ENCODE data around the gene MX1. TPM values are rescaled to one million over a fixed set of nuclear protein-coding genes. Genes with fewer than 3 reads are reported as not detected.

The MX1 gene
- polyA plus RNA-seq, 3 donors, result 42.7 to 73.3 (median 60.5) TPM

GRCh38 chr21:41428847-41429246 is 2.8 kb downstream of the MX1 start:
- peaks cover 4% of the 10 kb centered on the region for H4K20me1 ChIP-seq (ENCODE audit: insufficient read depth, low read length)
- 100% methylated on average over 4 of the region's 6 CpGs for WGBS (ENCODE audit: insufficient coverage)

GRCh38 chr21:41429305-41429704 is 3.3 kb downstream of the MX1 start:
- Histone ChIP-seq H3K9ac (ENCODE audit: insufficient read depth, low read length, poor library complexity, severe bottlenecking) (no peak overlapping the region), H2AFZ (ENCODE audit: insufficient read depth, low read depth, low read length, poor library complexity, severe bottlenecking) (no peak overlapping the region), H3K4me1 (ENCODE audit: control insufficient read depth in 1 of 2, insufficient read depth in 2 of 2, low read length in 2 of 2) (peaks cover 18 to 27% of the 10 kb centered on the region in 2 donors), H3K9me3 (replicated peaks in 1 of 2; ENCODE audit: control insufficient read depth in 1 of 2, insufficient read depth in 1 of 2, low read length in 2 of 2) (no peaks in the 10 kb centered on the region), H4K20me1 (ENCODE audit: insufficient read depth, low read length) (peaks cover 4% of the 10 kb centered on the region), H3K36me3 (replicated peaks in 1 of 2; ENCODE audit: control insufficient read depth in 1 of 2, insufficient read depth in 2 of 2, low read length in 2 of 2) (peaks cover 54 to 63% of the 10 kb centered on the region in 2 donors), H3K27ac (ENCODE audit: low read depth in 1 of 2, low read length in 2 of 2) (no peak overlapping the region), H3K4me3 (replicated peaks in 1 of 3; ENCODE audit: low read depth in 2 of 3, low read length in 3 of 3) (no peak overlapping the region), H3K4me2 (replicated peaks; ENCODE audit: extremely low read depth, low read length, poor library complexity, severe bottlenecking) (no peak overlapping the region), H3K79me2 (ENCODE audit: insufficient read depth, low read length) (no peaks in the 10 kb centered on the region), H3K27me3 (ENCODE audit: control insufficient read depth in 2 of 2, insufficient read depth in 2 of 2, low read length in 2 of 2) (peaks cover 0 to 7% of the 10 kb centered on the region in 2 donors)
- TF ChIP-seq CTCF (IDR thresholded peaks at IDR 0.05), result no peak
- Mint-ChIP-seq H3K36me3 (peaks cover 61 to 72% of the 10 kb centered on the region in 2 donors), H3K4me3 (no peak overlapping the region), H3K27me3 (ENCODE audit: low read depth in 3 of 3) (peaks cover 2 to 16% (median 12%) of the 10 kb centered on the region in 3 donors), H3K4me1 (peaks cover 39% of the 10 kb centered on the region), H3K27ac (no peak overlapping the region), H3K9me3 (peaks cover 0 to 6% (median under 1%) of the 10 kb centered on the region in 7 donors)
- DNase-seq, result no peak
- 100% methylated on average over 1 of the region's 3 CpGs for WGBS (ENCODE audit: insufficient coverage)
- intact Hi-C loops (cut with micrococcal nuclease), result loop anchor here in 1 of 2 donors (5.0 kb wide), 1 partner anchor 67 kb away; the partner anchor contains the start of gene MX2

More at GRCh38 chr21:41428847-41429246, 2.8 kb downstream of the MX1 start:
- H2AFZ ChIP-seq (ENCODE audit: insufficient read depth, low read depth, low read length, poor library complexity, severe bottlenecking), result no peak overlapping the region
- Mint-ChIP-seq H3K27ac (no peak overlapping the region), H3K27me3 (ENCODE audit: low read depth in 3 of 3) (peaks cover 2 to 16% (median 12%) of the 10 kb centered on the region in 3 donors), H3K4me3 (no peak overlapping the region), H3K4me1 (peaks cover 44% of the 10 kb centered on the region), H3K36me3 (peaks cover 58 to 69% of the 10 kb centered on the region in 2 donors), H3K9me3 (peaks cover 0 to 4% (median 0%) of the 10 kb centered on the region in 7 donors)
- peaks cover 50 to 59% of the 10 kb centered on the region in 2 donors for H3K36me3 ChIP-seq (replicated peaks in 1 of 2; ENCODE audit: control insufficient read depth in 1 of 2, insufficient read depth in 2 of 2, low read length in 2 of 2)
- no peak overlapping the region for H3K27ac ChIP-seq (ENCODE audit: low read depth in 1 of 2, low read length in 2 of 2)
- no peak overlapping the region for H3K4me3 ChIP-seq (replicated peaks in 1 of 3; ENCODE audit: low read depth in 2 of 3, low read length in 3 of 3)
- no peak overlapping the region for H3K4me2 ChIP-seq (replicated peaks; ENCODE audit: extremely low read depth, low read length, poor library complexity, severe bottlenecking)
- no peaks in the 10 kb centered on the region for H3K79me2 ChIP-seq (ENCODE audit: insufficient read depth, low read length)
- TF ChIP-seq CTCF (IDR thresholded peaks at IDR 0.05), result no peak
- DNase-seq, result no peak
- peaks cover 0 to 7% of the 10 kb centered on the region in 2 donors for H3K27me3 ChIP-seq (ENCODE audit: control insufficient read depth in 2 of 2, insufficient read depth in 2 of 2, low read length in 2 of 2)
- H3K9me3 ChIP-seq (replicated peaks in 1 of 2; ENCODE audit: control insufficient read depth in 1 of 2, insufficient read depth in 1 of 2, low read length in 2 of 2), result no peaks in the 10 kb centered on the region
- peaks cover 23 to 32% of the 10 kb centered on the region in 2 donors for H3K4me1 ChIP-seq (ENCODE audit: control insufficient read depth in 1 of 2, insufficient read depth in 2 of 2, low read length in 2 of 2)
- intact Hi-C loops (cut with micrococcal nuclease), result loop anchor here in 1 of 2 donors (5.0 kb wide), 1 partner anchor 67 kb away; the partner anchor contains the start of gene MX2
- no peak overlapping the region for H3K9ac ChIP-seq (ENCODE audit: insufficient read depth, low read length, poor library complexity, severe bottlenecking)
